ENCODE results near the gene P4HB.

- TF ChIP-seq CTCF (IDR thresholded peaks at IDR 0.05) = no peak
- TF ChIP-seq POLR2A (IDR thresholded peaks at IDR 0.05) = no peak
These were observed 7.0 kb upstream of the P4HB start for GRCh38 chr17:81867170-81867990.

Measured in lower leg skin (tissue), 3 donors.